ENCODE data around the gene FAM118B.

Gene FAM118B

DNA sequence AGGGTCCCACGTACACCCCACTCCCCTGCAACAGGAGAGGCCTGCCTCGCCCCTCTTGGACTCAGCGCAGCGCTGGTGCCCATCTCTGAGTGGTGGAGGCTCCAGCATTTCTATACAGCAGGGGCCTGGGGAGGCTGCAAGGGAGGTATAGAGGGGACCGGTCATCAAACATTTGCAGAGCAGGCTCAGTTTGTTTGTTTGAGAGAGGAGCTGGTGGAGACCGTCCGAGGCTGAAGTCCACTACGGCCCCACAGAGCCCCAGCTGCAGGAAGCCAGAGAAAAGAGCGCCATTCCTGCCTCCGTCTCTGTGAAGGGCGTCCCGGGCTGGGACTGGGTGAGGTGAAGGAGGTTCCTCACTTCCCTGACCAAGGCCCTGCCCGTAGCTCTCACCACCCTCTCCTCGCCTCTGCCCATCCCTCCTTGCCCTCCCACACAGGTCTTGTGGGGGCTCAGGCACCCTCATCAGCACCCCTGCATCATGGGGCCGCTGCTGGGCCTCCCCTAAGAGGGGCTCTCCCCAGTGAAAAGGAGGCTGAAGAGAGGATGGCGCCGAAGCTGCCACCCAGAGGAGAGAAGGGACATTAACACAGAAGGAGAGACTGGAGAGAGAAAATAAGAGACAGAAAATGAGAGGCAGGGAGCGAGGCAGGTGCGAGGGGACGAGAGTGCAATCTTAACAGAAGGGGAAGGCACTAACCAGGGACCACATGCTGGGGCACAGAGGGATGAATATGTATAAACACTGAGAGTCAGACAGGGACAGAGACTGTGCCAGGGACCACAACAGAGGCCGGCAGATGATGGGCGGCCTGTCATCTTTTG lies 24.7 kb upstream of the FAM118B start:
- H3K4me3 ChIP-seq (ENCODE audit: low read length) = no peak overlapping the region
- DNase-seq (ENCODE audit: low read depth) = no peak
- TF ChIP-seq, protein P1, sequence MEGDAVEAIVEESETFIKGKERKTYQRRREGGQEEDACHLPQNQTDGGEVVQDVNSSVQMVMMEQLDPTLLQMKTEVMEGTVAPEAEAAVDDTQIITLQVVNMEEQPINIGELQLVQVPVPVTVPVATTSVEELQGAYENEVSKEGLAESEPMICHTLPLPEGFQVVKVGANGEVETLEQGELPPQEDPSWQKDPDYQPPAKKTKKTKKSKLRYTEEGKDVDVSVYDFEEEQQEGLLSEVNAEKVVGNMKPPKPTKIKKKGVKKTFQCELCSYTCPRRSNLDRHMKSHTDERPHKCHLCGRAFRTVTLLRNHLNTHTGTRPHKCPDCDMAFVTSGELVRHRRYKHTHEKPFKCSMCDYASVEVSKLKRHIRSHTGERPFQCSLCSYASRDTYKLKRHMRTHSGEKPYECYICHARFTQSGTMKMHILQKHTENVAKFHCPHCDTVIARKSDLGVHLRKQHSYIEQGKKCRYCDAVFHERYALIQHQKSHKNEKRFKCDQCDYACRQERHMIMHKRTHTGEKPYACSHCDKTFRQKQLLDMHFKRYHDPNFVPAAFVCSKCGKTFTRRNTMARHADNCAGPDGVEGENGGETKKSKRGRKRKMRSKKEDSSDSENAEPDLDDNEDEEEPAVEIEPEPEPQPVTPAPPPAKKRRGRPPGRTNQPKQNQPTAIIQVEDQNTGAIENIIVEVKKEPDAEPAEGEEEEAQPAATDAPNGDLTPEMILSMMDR (conservative IDR thresholded peaks at IDR 0.05; ENCODE audit: low read depth, low read length) = peak; percentile 37

DNA sequence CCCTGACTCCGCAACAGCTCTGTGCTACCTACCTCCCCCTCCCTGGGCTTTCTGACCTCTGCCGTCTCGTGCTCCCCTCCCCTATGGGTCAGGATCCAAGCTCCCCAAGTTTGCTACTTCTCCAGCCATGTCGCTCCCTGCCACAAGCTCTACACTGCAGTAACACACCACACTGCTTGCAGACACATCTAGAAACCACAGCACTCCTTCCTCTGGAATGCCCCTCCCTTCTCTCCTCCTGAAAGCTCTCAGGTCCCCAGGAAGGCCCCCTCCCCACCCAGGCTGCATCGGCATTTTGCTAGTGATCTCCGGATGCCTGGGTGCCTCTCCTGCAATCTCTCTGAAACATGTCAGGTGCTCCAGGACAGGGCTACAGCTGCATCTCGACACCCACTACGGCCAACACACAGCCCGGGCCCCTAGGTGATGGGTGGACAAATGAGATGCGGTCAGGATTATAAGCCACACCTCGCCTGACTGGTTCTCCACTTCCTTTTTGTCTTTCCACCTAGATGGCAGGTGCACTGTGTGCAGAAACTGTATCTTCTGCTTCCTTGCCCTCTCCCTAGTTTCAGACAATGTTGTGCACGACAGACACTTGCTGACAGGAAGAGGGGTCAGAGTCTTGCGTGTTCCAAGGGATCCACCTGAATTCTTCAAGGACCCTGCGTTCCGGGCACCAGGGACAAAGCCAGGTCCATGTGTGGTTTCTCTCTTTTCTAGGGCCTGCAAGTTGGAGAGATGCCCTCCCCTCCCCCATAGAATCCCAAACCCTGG lies 23.1 kb upstream of the FAM118B start:
- TF ChIP-seq, protein P1 (conservative IDR thresholded peaks at IDR 0.05; ENCODE audit: low read depth, low read length) = no peak
- DNase-seq (ENCODE audit: low read depth) = no peak
- H3K4me3 ChIP-seq (ENCODE audit: low read length) = no peak overlapping the region

DNA sequence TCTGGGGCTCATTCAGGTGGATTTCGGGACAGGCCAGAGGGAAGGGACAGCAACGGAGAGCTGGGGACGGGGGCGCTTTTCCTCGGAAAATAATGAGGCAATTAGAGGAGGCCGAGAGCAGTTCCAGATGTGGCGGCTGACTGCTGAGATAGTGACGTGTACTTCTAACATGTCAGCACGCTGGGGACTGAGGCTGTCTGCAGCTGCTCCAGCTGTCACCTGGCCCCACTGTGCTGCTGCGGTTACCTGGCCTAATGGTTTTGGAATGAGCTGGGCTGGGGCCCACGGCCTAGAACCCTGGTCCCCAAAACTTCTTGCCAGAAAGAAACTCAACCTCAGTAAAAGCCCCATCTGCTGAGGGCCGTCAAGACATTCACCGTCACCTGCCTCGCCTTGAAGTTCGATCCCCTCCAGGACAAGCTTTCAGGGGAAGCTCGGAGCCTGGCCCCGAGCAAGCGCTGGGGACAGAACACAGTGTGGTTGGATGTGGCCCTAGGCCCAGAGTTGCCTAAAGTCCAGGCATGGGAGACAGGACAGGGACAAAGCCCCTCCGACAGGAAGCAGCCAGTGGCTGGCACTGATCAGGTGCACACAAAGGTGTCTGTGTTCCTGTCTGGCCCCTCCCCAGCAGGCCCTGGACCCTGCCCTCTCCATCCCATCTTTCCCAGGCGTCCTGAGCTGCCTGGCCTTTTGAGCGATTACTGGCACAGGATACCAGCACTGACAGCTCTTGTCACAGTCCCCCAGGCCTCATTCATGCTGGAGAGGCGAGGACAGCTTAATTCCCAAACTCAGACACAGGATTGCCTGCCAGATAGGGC lies 22.3 kb upstream of the FAM118B start:
- H3K4me3 ChIP-seq (ENCODE audit: low read length) = no peak overlapping the region
- TF ChIP-seq, protein P1 (conservative IDR thresholded peaks at IDR 0.05; ENCODE audit: low read depth, low read length) = no peak
- DNase-seq (ENCODE audit: low read depth) = no peak

DNA sequence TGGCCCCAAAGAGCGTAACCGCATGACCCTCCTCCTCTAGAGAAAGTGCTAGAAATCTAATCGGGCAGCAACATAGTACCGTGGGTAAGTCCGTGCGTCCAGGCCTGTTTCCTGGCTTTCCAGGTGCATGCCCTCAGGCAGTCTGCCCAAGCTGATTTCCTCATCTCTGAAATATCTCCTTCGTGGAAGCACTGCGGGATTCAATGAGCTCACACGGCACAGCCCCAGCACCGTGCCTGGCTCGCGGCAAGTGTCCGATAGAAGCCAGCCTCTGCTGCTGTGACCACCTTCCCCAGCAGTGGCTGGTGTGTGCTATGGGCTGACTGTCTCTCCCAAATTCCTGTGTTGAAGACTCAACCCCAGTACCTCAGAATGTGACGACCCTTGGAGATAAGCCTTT lies 20.8 kb upstream of the FAM118B start:
- TF ChIP-seq, protein P1 (conservative IDR thresholded peaks at IDR 0.05; ENCODE audit: low read depth, low read length) = no peak

DNA sequence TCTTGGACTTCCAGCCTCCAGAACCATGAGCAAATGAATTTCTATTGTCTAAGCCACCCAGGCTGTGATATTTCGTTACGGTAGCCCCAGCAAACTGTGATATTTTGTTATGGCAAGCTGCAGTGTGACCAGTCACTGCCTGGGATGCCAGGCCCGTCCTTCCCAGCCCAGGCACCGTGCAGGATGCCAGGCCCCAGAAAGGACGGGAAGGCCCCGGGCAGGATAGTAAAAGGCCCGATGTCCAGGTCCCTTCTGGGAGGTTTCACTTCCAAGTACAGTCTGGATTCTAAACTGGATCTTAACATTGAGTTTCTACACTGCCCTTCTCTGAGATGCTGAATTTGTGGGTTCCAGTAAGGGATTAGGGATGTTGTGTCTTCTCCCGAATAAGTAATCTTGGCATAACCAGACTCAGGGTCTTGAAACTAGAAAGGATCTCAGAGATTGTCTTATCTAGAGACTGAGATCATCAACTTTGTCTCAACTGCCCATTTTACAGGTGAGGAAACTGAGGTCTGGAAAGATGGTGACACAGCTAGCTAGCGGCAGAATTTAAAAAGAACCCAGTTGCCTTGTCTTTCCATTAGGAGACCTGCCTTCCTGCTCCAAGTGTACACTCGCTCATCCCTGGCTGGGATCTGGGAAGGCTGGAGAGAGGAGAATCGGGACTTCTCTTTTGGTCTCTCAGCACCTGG lies 20.1 kb upstream of the FAM118B start:
- no peak for DNase-seq (ENCODE audit: low read depth)
- H3K4me3 ChIP-seq (ENCODE audit: low read length) = no peak overlapping the region
- TF ChIP-seq, protein P1 (conservative IDR thresholded peaks at IDR 0.05; ENCODE audit: low read depth, low read length) = no peak

More for the DNA sequence above, 20.8 kb upstream of the FAM118B start:
- H3K4me3 ChIP-seq (ENCODE audit: low read length) = no peak overlapping the region
- DNase-seq (ENCODE audit: low read depth) = no peak

DNA sequence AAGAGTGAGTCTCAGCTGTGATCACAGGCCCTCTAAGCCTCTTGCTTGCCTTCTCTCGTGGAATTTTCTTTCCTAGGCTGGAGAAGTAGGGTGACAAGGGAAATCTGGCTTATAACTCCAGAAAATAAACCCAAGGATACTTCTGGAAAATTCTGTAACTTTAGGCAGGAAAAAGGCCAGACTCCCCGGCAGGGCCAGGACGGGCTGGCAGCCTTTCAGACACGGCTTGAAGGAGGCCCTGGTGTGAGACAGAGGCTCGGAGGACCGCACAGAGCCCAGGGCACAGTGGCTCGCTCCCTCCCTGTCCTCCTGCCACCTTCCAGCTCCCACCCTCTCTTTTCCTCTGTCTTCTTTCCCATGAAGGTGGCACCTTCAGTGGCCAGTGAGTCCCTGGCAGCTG lies 19.2 kb upstream of the FAM118B start:
- no peak for DNase-seq (ENCODE audit: low read depth)
- H3K4me3 ChIP-seq (ENCODE audit: low read length) = no peak overlapping the region
- TF ChIP-seq, protein P1 (conservative IDR thresholded peaks at IDR 0.05; ENCODE audit: low read depth, low read length) = no peak
